HEK293 (cell line): ENCODE measurements around the gene ACADSB.

ENCODE experiments used
- CTCF ChIA-PET: fragments of 350-600 bp; formaldehyde crosslinking; extraction: SDS; loops from one replicate; lab custom pipeline; 2021; ENCODE audit warnings: antibody characterized with exemption; lab: Yijun Ruan, JAX
- POLR2A ChIA-PET: fragments of 300-600 bp; formaldehyde crosslinking; extraction: SDS; loops from one replicate; lab custom pipeline; 2020; ENCODE audit warnings: antibody characterized with exemption, inconsistent platforms; lab: Yijun Ruan, JAX
- H3K27ac ChIP-seq: fragments of 200-500 bp; sonication (Bioruptor generic); 2 replicates; pipeline ENCODE4 v1.5.1; 2014; ENCODE audit warnings: low read depth, low read length, control low read depth, inconsistent platforms; ENCODE audit errors: extremely low read depth
- H3K36me3 ChIP-seq, 2 experiments: fragments of 200-500 bp in 1 of 2; sonication (Bioruptor generic) in 1 of 2; 1 replicate in 1 of 2; 2 replicates in 1 of 2; pipeline ENCODE4 v1.5.1; 2014 to 2017; ENCODE audit warnings: inconsistent platforms in 2 of 2, low read length in 2 of 2; ENCODE audit not compliant: control insufficient read depth in 2 of 2, insufficient read depth in 1 of 2
- H3K4me1 ChIP-seq: fragments of 200-500 bp; sonication (Bioruptor generic); 2 replicates; pipeline ENCODE4 v1.5.1; 2014; ENCODE audit warnings: mild to moderate bottlenecking, low read length, inconsistent platforms; ENCODE audit not compliant: control insufficient read depth, insufficient read depth
- H3K4me3 ChIP-seq: 2 replicates; pipeline ENCODE4 v1.5.1; 2011; ENCODE audit warnings: low read depth, mild to moderate bottlenecking, control low read depth, low read length, moderate library complexity
- H3K9me3 ChIP-seq: fragments of 200-500 bp; sonication (Bioruptor generic); 2 replicates; pipeline ENCODE4 v1.5.1; 2014; ENCODE audit warnings: low read depth, low read length, inconsistent platforms; ENCODE audit not compliant: control insufficient read depth, insufficient read depth
- BCL11B ChIP-seq: fragments of 450-650 bp; formaldehyde crosslinking; IDR thresholded peaks from 2 replicates; pipeline ENCODE4 v1.5.1; 2016; ENCODE audit warnings: low read depth, missing biosample characterization, missing genetic modification characterization
- KLF1 ChIP-seq: fragments of 450-650 bp; formaldehyde crosslinking; IDR thresholded peaks from 2 replicates; pipeline ENCODE4 v1.5.1; 2016; ENCODE audit warnings: missing biosample characterization, missing genetic modification characterization
- KLF16 ChIP-seq: fragments of 450-650 bp; formaldehyde crosslinking; IDR thresholded peaks from 2 replicates; pipeline ENCODE4 v1.5.1; 2017; ENCODE audit warnings: missing biosample characterization, missing genetic modification characterization
- KLF7 ChIP-seq: fragments of 450-650 bp; formaldehyde crosslinking; IDR thresholded peaks from 2 replicates; pipeline ENCODE4 v1.5.1; 2016; ENCODE audit warnings: missing biosample characterization, missing genetic modification characterization, borderline replicate concordance
- SP3 ChIP-seq: fragments of 450-650 bp; formaldehyde crosslinking; IDR thresholded peaks from 2 replicates; pipeline ENCODE4 v1.5.1; 2016; ENCODE audit warnings: missing biosample characterization, missing genetic modification characterization
- ZBTB1 ChIP-seq: fragments of 450-650 bp; formaldehyde crosslinking; IDR thresholded peaks from 2 replicates; pipeline ENCODE4 v1.5.1; 2016; ENCODE audit warnings: missing biosample characterization, missing genetic modification characterization
- ZBTB21 ChIP-seq: fragments of 450-650 bp; formaldehyde crosslinking; IDR thresholded peaks from 2 replicates; pipeline ENCODE4 v1.5.1; 2017; ENCODE audit warnings: missing biosample characterization, missing genetic modification characterization
- ZBTB48 ChIP-seq: fragments of 450-650 bp; formaldehyde crosslinking; IDR thresholded peaks from 2 replicates; pipeline ENCODE4 v1.5.1; 2016; ENCODE audit warnings: missing biosample characterization, missing genetic modification characterization
- ZNF132 ChIP-seq: fragments of 450-650 bp; formaldehyde crosslinking; IDR thresholded peaks from 2 replicates; pipeline ENCODE4 v1.5.1; 2017; ENCODE audit warnings: missing biosample characterization, missing genetic modification characterization, borderline replicate concordance
- ZNF140 ChIP-seq: fragments of 450-650 bp; formaldehyde crosslinking; IDR thresholded peaks from 2 replicates; pipeline ENCODE4 v1.5.1; 2016; ENCODE audit warnings: missing biosample characterization, missing genetic modification characterization
- ZNF169 ChIP-seq: fragments of 450-650 bp; formaldehyde crosslinking; IDR thresholded peaks from 2 replicates; pipeline ENCODE4 v1.5.1; 2016; ENCODE audit warnings: missing biosample characterization, missing genetic modification characterization
- ZNF184 ChIP-seq: fragments of 450-650 bp; IDR thresholded peaks from 2 replicates; pipeline ENCODE4 v1.5.1; 2018; ENCODE audit warnings: missing biosample characterization, mild to moderate bottlenecking, missing genetic modification characterization
- ZNF202 ChIP-seq: fragments of 450-650 bp; formaldehyde crosslinking; IDR thresholded peaks from 2 replicates; pipeline ENCODE4 v1.5.1; 2016; ENCODE audit warnings: missing biosample characterization, missing genetic modification characterization, borderline replicate concordance
- ZNF223 ChIP-seq: fragments of 450-650 bp; formaldehyde crosslinking; IDR thresholded peaks from 2 replicates; pipeline ENCODE4 v1.5.1; 2016; ENCODE audit warnings: missing biosample characterization, missing genetic modification characterization
- ZNF248 ChIP-seq: fragments of 450-650 bp; formaldehyde crosslinking; IDR thresholded peaks from 2 replicates; pipeline ENCODE4 v1.5.1; 2017; ENCODE audit warnings: missing biosample characterization, missing genetic modification characterization
- ZNF335 ChIP-seq: fragments of 450-650 bp; formaldehyde crosslinking; conservative IDR thresholded peaks from 2 replicates; pipeline ENCODE4 v1.5.1; 2016; ENCODE audit warnings: missing biosample characterization, missing genetic modification characterization
- ZNF510 ChIP-seq: fragments of 450-650 bp; formaldehyde crosslinking; IDR thresholded peaks from 2 replicates; pipeline ENCODE4 v1.5.1; 2018; ENCODE audit warnings: mild to moderate bottlenecking, missing genetic modification characterization, missing biosample characterization; ENCODE audit not compliant: insufficient replicate concordance
- ZNF548 ChIP-seq: fragments of 450-650 bp; formaldehyde crosslinking; IDR thresholded peaks from 2 replicates; pipeline ENCODE4 v1.5.1; 2016; ENCODE audit warnings: missing biosample characterization, missing genetic modification characterization
- ZNF76 ChIP-seq: fragments of 450-650 bp; formaldehyde crosslinking; IDR thresholded peaks from 2 replicates; pipeline ENCODE4; 2016; ENCODE audit warnings: low read depth, missing biosample characterization, missing genetic modification characterization, borderline replicate concordance
- ZNF785 ChIP-seq: fragments of 450-650 bp; formaldehyde crosslinking; IDR thresholded peaks from 2 replicates; pipeline ENCODE4 v1.5.1; 2016; ENCODE audit warnings: missing biosample characterization, missing genetic modification characterization
- ZNF830 ChIP-seq: fragments of 450-650 bp; IDR thresholded peaks from 2 replicates; pipeline ENCODE4 v1.5.0; 2018; ENCODE audit warnings: missing biosample characterization, missing genetic modification characterization, low read depth, mild to moderate bottlenecking, moderate library complexity
- ZSCAN23 ChIP-seq: fragments of 450-650 bp; formaldehyde crosslinking; IDR thresholded peaks from 2 replicates; pipeline ENCODE4 v1.5.1; 2016; ENCODE audit warnings: missing biosample characterization, missing genetic modification characterization
- TF ChIP-seq, protein P1 (sequence below): fragments of 450-650 bp; formaldehyde crosslinking; IDR thresholded peaks from 2 replicates; pipeline ENCODE4; 2016; ENCODE audit warnings: missing biosample characterization, missing genetic modification characterization
- TF ChIP-seq, protein P2 (sequence below): fragments of 450-650 bp; formaldehyde crosslinking; IDR thresholded peaks from 2 replicates; pipeline ENCODE4 v1.5.1; 2017; ENCODE audit warnings: missing biosample characterization, missing genetic modification characterization
- TF ChIP-seq, protein P3 (sequence below): fragments of 450-650 bp; formaldehyde crosslinking; IDR thresholded peaks from 2 replicates; pipeline ENCODE4 v1.5.1; 2016; ENCODE audit warnings: missing biosample characterization, missing genetic modification characterization

Gene ACADSB

DNA sequence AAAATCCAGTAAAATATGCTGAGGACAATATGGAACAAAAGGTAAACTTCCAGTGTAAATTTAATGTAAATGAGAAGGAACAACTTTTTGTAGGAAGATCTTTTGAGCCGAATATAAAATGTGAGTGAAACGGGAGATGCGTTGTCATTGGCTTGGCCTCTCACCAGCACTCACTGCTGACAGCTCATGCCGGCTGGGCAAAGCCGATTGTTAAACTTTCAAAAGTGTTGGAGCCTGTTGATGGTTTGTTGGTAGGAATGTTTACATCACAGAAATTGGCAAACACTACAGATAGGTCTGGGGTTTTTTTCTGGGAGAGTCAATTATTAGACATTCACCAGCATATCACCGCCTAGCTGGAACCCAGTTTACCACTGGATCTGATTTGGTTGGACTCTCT is 22.5 kb upstream of the ACADSB start:
- Histone ChIP-seq H3K4me1 (no peaks in the 10 kb centered on the region), H3K27ac (no peak overlapping the region), H3K4me3 (no peak overlapping the region), H3K9me3 (no peaks in the 10 kb centered on the region), H3K36me3 (peaks cover 4 to 38% of the 10 kb centered on the region in 2 experiments)
- ChIA-PET POLR2A (no interaction called here), CTCF (interaction anchor here (0.7 kb wide), 1 partner anchor 263 kb away, joined by 3 read pairs; no protein-coding TSS in a partner anchor)
- TF ChIP-seq, protein P1, sequence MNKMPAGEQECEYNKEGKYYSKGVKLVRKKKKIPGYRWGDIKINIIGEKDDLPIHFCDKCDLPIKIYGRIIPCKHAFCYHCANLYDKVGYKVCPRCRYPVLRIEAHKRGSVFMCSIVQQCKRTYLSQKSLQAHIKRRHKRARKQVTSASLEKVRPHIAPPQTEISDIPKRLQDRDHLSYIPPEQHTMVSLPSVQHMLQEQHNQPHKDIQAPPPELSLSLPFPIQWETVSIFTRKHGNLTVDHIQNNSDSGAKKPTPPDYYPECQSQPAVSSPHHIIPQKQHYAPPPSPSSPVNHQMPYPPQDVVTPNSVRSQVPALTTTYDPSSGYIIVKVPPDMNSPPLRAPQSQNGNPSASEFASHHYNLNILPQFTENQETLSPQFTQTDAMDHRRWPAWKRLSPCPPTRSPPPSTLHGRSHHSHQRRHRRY (tag by site-specific recombination): no peak
- TF ChIP-seq ZNF785 (no peak), ZNF335 (tag by site-specific recombination) (no peak), ZNF202 (tag by site-specific recombination) (no peak), ZNF830 (no peak), ZNF184 (tag by site-specific recombination) (no peak), SP3 (tag by site-specific recombination) (no peak), ZSCAN23 (tag by site-specific recombination) (no peak), ZBTB48 (tag by site-specific recombination) (no peak), ZNF132 (tag by site-specific recombination) (no peak), KLF1 (no peak), ZNF76 (tag by site-specific recombination) (no peak), ZNF510 (no peak), ZNF169 (no peak), ZBTB1 (tag by site-specific recombination) (no peak), BCL11B (tag by site-specific recombination) (no peak)
- TF ChIP-seq, protein P2, sequence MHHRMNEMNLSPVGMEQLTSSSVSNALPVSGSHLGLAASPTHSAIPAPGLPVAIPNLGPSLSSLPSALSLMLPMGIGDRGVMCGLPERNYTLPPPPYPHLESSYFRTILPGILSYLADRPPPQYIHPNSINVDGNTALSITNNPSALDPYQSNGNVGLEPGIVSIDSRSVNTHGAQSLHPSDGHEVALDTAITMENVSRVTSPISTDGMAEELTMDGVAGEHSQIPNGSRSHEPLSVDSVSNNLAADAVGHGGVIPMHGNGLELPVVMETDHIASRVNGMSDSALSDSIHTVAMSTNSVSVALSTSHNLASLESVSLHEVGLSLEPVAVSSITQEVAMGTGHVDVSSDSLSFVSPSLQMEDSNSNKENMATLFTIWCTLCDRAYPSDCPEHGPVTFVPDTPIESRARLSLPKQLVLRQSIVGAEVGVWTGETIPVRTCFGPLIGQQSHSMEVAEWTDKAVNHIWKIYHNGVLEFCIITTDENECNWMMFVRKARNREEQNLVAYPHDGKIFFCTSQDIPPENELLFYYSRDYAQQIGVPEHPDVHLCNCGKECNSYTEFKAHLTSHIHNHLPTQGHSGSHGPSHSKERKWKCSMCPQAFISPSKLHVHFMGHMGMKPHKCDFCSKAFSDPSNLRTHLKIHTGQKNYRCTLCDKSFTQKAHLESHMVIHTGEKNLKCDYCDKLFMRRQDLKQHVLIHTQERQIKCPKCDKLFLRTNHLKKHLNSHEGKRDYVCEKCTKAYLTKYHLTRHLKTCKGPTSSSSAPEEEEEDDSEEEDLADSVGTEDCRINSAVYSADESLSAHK (tag by site-specific recombination): no peak
- TF ChIP-seq, protein P3, sequence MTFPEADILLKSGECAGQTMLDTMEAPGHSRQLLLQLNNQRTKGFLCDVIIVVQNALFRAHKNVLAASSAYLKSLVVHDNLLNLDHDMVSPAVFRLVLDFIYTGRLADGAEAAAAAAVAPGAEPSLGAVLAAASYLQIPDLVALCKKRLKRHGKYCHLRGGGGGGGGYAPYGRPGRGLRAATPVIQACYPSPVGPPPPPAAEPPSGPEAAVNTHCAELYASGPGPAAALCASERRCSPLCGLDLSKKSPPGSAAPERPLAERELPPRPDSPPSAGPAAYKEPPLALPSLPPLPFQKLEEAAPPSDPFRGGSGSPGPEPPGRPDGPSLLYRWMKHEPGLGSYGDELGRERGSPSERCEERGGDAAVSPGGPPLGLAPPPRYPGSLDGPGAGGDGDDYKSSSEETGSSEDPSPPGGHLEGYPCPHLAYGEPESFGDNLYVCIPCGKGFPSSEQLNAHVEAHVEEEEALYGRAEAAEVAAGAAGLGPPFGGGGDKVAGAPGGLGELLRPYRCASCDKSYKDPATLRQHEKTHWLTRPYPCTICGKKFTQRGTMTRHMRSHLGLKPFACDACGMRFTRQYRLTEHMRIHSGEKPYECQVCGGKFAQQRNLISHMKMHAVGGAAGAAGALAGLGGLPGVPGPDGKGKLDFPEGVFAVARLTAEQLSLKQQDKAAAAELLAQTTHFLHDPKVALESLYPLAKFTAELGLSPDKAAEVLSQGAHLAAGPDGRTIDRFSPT: no peak

DNA sequence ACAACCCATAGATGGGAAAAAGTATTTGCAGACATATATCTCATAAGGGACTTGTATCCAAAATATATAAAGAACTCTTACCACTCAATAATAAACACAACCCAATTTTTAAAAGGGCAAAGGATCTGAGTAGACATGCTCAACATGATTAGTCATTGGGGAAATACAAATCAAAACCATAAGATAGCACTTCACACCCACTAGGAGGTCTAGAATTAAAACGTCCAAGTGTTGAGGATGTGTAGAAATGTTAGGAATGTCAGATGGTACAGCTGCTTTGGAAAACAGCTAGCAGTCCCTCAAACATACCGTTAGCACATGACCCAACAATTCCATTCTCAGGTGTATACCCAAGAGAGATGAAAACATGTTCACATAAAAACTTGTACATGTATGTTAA is 20.3 kb upstream of the ACADSB start:
- Histone ChIP-seq H3K4me1 (no peaks in the 10 kb centered on the region), H3K4me3 (no peak overlapping the region), H3K36me3 (peaks cover 14 to 48% of the 10 kb centered on the region in 2 experiments), H3K9me3 (no peaks in the 10 kb centered on the region), H3K27ac (no peak overlapping the region)
- ChIA-PET POLR2A (no interaction called here), CTCF (no interaction called here)
- no peak for TF ChIP-seq ZNF548 (tag by site-specific recombination)
- TF ChIP-seq ZNF140 (tag by site-specific recombination): no peak
- TF ChIP-seq ZNF785: no peak
- no peak for TF ChIP-seq ZBTB21
- no peak for TF ChIP-seq ZNF223 (tag by site-specific recombination)
- no peak for TF ChIP-seq ZBTB48 (tag by site-specific recombination)
- TF ChIP-seq KLF7 (tag by site-specific recombination): no peak
- TF ChIP-seq ZNF248 (tag by site-specific recombination): no peak
- no peak for TF ChIP-seq KLF16 (tag by site-specific recombination)
